Activated CD8-positive, alpha-beta memory T cell treated with anti-CD3 and anti-CD28 coated beads, Interleukin-2, amount 50 U/mL, for 24 hours (primary cell): Measurements from ENCODE around the gene PFKL.

ENCODE experiments used
- DNase-seq: peaks from one replicate; pipeline ENCODE4 v3.0.0-alpha.2; 2020; ENCODE audit errors: extremely low read depth

PFKL gene

GRCh38 chr21:44299458-44300261 is at the start of gene PFKL:
Gene PFKL (plus strand): TSS chr21:44300053. CDS start chr21:44300106, 53 bp downstream.
- DNase-seq: no peak

GRCh38 chr21:44253832-44254710 is 45.8 kb upstream of the PFKL start:
- DNase-seq: no peak

GRCh38 chr21:44255511-44255981 is 44.3 kb upstream of the PFKL start:
- no peak for DNase-seq

GRCh38 chr21:44258056-44258725 is 41.7 kb upstream of the PFKL start:
- no peak for DNase-seq

- no peak for DNase-seq
Measured at GRCh38 chr21:44259082-44259705, 40.7 kb upstream of the PFKL start.

GRCh38 chr21:44260066-44260465 is 39.8 kb upstream of the PFKL start:
- DNase-seq: no peak

GRCh38 chr21:44260791-44261631 is 38.8 kb upstream of the PFKL start:
- DNase-seq: no peak

- DNase-seq: no peak
Measured at GRCh38 chr21:44261675-44262295, 38.1 kb upstream of the PFKL start, which contains the start of gene DNMT3L. Gene DNMT3L (minus strand): TSS chr21:44261897. CDS start chr21:44261259, 638 bp downstream.

GRCh38 chr21:44262338-44263056 is 37.4 kb upstream of the PFKL start:
- DNase-seq: no peak

GRCh38 chr21:44263221-44263760 is 36.6 kb upstream of the PFKL start:
- DNase-seq: no peak

- no peak for DNase-seq
Measured at GRCh38 chr21:44263768-44264167, 36.1 kb upstream of the PFKL start.

GRCh38 chr21:44265734-44266270 is 34.1 kb upstream of the PFKL start:
- DNase-seq: no peak

- no peak for DNase-seq
Measured at GRCh38 chr21:44267655-44268142, 32.2 kb upstream of the PFKL start.

- no peak for DNase-seq
Measured at GRCh38 chr21:44269090-44269489, 30.8 kb upstream of the PFKL start.

- DNase-seq: no peak
Measured at GRCh38 chr21:44271558-44272283, 28.1 kb upstream of the PFKL start.

GRCh38 chr21:44272284-44272858 is 27.5 kb upstream of the PFKL start:
- no peak for DNase-seq

- DNase-seq: no peak
Measured at GRCh38 chr21:44273046-44273445, 26.8 kb upstream of the PFKL start.

GRCh38 chr21:44275041-44275440 is 24.8 kb upstream of the PFKL start:
- no peak for DNase-seq
